ENCODE data around the gene PTH1R. TPM values are rescaled to one million over a fixed set of nuclear protein-coding genes. Genes with fewer than 3 reads are reported as not detected.

PTH1R gene
- not detected in 2 replicates for total RNA-seq

GRCh38 chr3:46877406-46878125, at the start of gene PTH1R:
TSS of gene PTH1R (plus strand) at chr3:46877721. CDS start at chr3:46883560, 5,839 bp downstream.

GRCh38 chr3:46863261-46863782, 14.2 kb upstream of the PTH1R start, which contains the start of gene MYL3:
TSS of gene MYL3 (minus strand) at chr3:46863444. CDS start at chr3:46863390, 54 bp downstream.

Small RNA genes lying within 50 kb of the gene (small RNA-seq; reads per million reads assigned to genes)
- gene AC109583.2 (ENCODE audit: low replicate concordance): not detected

Other genes starting within 250 kb of the PTH1R start
- 0.88 and 1.3 TPM in 2 replicates for gene ALS2CL, start 184.0 kb upstream of the PTH1R start, total RNA-seq
- 0.22 TPM in 1 of 2 replicates, not detected in the other for gene TMIE, start 176.3 kb upstream of the PTH1R start, total RNA-seq
- not detected in 2 replicates for gene PRSS50, start 159.9 kb upstream of the PTH1R start, total RNA-seq
- gene MYL3, start 14.3 kb upstream of the PTH1R start, total RNA-seq: 0.22 TPM in 1 of 2 replicates, not detected in the other
- 24.9 and 32.2 TPM in 2 replicates for gene CCDC12, start 99.0 kb downstream of the PTH1R start, total RNA-seq
- gene NBEAL2, start 101.9 kb downstream of the PTH1R start, total RNA-seq: 3.3 and 10.5 TPM in 2 replicates